Type B pancreatic cell (in vitro differentiated cells): ENCODE data around the gene CREB5. TPM values are rescaled to one million over a fixed set of nuclear protein-coding genes. Genes with fewer than 3 reads are reported as not detected.

Source experiments
- DNase-seq: peaks from one replicate; pipeline ENCODE4 v3.0.0; 2021; ENCODE audit warnings: mixed read lengths; ENCODE audit not compliant: unreplicated experiment; ENCODE audit errors: extremely low spot score
- H3K27ac Mint-ChIP-seq: 2 replicates; pipeline ENCODE4 v1.8.0; 2021; ENCODE audit warnings: mild to moderate bottlenecking, mixed read lengths
- H3K27me3 Mint-ChIP-seq: 2 replicates; pipeline ENCODE4 v1.8.0; 2021; ENCODE audit warnings: mixed read lengths
- H3K36me3 Mint-ChIP-seq: 2 replicates; pipeline ENCODE4 v1.8.0; 2021; ENCODE audit warnings: mixed read lengths
- H3K4me1 Mint-ChIP-seq: one replicate; pipeline ENCODE4 v1.8.0; 2021; ENCODE audit warnings: mixed read lengths; ENCODE audit not compliant: unreplicated experiment
- H3K4me3 Mint-ChIP-seq: 2 replicates; pipeline ENCODE4 v1.8.0; 2021; ENCODE audit warnings: mild to moderate bottlenecking, mixed read lengths
- H3K9me3 Mint-ChIP-seq: 2 replicates; pipeline ENCODE4 v1.8.0; 2021; ENCODE audit warnings: mixed read lengths
- total RNA-seq: library from RNA; stranded (reverse); gene quantifications from 2 replicates; pipeline ENCODE4 v1.2.1, GENCODE V29; 2021; ENCODE audit warnings: low replicate concordance
- TF ChIP-seq, protein P1 (sequence below): fragments of 200-600 bp; sonication (generic); conservative IDR thresholded peaks from 2 replicates; pipeline ENCODE4 v1.5.0; 2021; ENCODE audit warnings: antibody characterized with exemption, mild to moderate bottlenecking

CREB5 gene
- total RNA-seq, 1 donor from 2014 or later = 31.0 TPM

DNA sequence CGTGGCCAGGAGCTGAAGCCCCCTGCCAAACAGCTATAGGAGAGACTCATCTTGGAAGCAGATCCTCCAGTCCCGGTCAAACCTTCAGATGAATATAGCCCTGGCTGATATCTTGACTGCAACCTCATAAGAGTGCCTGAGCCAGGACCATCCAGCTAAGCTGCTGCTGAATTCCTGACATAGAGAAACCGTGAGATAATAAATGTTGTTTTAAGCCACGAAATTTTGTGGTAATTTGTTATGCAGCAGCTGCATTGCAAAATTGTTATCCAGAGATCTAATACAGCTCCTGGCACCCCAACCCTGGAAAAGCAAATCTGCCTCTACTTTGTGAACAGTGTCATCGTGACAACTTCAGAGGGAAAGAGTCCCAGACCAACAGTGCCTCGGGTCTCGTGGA is 119.9 kb downstream of the CREB5 start:
- peaks cover 7% of the 10 kb centered on the region for H3K36me3 Mint-ChIP-seq
- no peaks in the 10 kb centered on the region for H3K9me3 Mint-ChIP-seq

DNA sequence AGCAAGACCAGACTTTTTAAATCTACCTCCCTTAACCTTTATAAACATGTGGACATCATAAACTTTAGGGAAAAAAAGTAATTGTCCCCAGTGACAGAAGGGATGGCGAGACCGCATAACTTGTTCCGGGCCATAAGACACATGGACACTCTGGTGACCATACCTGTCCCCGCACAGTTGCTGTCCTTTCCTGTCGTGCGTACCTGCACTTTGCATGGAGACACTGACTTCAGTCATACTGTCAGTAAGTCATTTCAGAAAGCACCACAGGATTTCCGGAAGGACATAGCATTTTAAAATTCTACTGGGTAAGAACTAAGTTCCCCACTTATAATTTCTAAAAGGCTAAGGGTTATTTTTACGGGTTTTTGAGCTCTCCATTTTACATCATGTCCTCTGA is 120.9 kb downstream of the CREB5 start:
- Mint-ChIP-seq H3K27me3 (peaks cover 23% of the 10 kb centered on the region), H3K4me1 (peaks cover 15% of the 10 kb centered on the region)

More for the DNA sequence above, 119.9 kb downstream of the CREB5 start:
- Mint-ChIP-seq H3K4me1 (peaks cover 15% of the 10 kb centered on the region), H3K27ac (no peak overlapping the region), H3K4me3 (no peak overlapping the region), H3K27me3 (peaks cover 15% of the 10 kb centered on the region)
- DNase-seq = no peak
- TF ChIP-seq, protein P1, sequence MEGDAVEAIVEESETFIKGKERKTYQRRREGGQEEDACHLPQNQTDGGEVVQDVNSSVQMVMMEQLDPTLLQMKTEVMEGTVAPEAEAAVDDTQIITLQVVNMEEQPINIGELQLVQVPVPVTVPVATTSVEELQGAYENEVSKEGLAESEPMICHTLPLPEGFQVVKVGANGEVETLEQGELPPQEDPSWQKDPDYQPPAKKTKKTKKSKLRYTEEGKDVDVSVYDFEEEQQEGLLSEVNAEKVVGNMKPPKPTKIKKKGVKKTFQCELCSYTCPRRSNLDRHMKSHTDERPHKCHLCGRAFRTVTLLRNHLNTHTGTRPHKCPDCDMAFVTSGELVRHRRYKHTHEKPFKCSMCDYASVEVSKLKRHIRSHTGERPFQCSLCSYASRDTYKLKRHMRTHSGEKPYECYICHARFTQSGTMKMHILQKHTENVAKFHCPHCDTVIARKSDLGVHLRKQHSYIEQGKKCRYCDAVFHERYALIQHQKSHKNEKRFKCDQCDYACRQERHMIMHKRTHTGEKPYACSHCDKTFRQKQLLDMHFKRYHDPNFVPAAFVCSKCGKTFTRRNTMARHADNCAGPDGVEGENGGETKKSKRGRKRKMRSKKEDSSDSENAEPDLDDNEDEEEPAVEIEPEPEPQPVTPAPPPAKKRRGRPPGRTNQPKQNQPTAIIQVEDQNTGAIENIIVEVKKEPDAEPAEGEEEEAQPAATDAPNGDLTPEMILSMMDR = no peak

DNA sequence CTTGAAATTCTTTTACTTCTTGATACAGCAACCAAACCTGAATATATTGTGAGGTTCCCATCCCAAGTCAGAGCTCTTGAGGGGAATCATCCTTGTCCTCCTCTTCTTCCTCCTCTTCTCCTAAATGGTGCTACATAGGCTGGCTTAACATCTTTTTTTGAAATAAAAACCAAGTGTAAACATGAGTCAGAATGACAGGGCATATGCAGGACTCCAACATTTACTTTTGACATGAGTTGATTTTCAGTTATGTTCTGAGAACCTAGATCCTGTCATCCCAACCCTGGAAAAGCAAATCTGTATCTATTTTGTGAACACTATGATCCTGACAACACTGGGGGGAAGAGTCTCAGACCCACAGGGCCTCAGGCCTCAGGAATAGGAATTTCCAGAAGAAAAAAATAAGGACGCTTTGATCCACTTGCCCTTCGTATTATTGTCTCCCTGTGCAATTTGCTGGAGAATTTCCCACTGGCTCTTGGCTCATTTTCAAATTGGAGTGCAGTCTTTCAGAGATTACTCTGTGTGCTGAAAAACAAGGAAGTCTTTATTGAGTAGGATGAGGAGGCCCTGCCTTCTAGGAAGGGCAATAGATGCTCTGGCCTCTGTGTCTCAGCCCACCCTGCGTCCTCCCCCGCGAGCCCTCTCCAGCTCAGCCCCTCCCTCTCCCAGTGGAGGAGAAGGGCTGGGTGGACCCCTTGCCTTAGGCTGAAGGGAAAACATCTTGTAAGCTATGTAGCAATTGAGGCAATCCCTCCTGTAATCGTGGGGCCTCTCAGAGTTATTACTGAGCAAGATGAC is 121.6 kb downstream of the CREB5 start:
- H3K27me3 Mint-ChIP-seq = peaks cover 27% of the 10 kb centered on the region
- peaks cover 15% of the 10 kb centered on the region for H3K4me1 Mint-ChIP-seq
- H3K27ac Mint-ChIP-seq = no peak overlapping the region
- H3K4me3 Mint-ChIP-seq = no peak overlapping the region
- no peaks in the 10 kb centered on the region for H3K9me3 Mint-ChIP-seq
- TF ChIP-seq, protein P1 = no peak
- peaks cover 7% of the 10 kb centered on the region for H3K36me3 Mint-ChIP-seq
- DNase-seq = no peak

More for the DNA sequence above, 120.9 kb downstream of the CREB5 start:
- H3K4me3 Mint-ChIP-seq = no peak overlapping the region
- peaks cover 7% of the 10 kb centered on the region for H3K36me3 Mint-ChIP-seq
- H3K27ac Mint-ChIP-seq = no peak overlapping the region
- TF ChIP-seq, protein P1 = no peak
- no peak for DNase-seq
- no peaks in the 10 kb centered on the region for H3K9me3 Mint-ChIP-seq

DNA sequence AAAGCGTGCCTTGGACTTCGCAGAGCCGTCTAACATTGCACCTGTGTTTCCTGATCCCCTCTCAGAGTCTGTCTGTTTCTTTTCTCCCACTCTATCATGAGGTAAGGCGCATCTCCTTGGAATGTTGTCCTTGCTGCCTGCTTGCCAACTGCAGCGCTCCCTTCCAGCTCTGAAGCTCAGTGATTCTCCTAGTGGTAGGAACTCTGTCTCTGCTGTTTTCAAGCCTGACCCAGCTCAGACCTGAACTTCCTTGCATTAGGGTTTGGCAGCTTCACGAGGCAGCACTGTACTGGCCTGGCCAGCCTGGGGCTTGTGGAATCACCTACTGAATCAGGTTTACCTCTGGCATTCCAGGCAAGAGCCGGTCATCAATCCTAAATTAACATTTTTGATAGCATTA is 123.9 kb downstream of the CREB5 start:
- H3K9me3 Mint-ChIP-seq = no peaks in the 10 kb centered on the region

DNA sequence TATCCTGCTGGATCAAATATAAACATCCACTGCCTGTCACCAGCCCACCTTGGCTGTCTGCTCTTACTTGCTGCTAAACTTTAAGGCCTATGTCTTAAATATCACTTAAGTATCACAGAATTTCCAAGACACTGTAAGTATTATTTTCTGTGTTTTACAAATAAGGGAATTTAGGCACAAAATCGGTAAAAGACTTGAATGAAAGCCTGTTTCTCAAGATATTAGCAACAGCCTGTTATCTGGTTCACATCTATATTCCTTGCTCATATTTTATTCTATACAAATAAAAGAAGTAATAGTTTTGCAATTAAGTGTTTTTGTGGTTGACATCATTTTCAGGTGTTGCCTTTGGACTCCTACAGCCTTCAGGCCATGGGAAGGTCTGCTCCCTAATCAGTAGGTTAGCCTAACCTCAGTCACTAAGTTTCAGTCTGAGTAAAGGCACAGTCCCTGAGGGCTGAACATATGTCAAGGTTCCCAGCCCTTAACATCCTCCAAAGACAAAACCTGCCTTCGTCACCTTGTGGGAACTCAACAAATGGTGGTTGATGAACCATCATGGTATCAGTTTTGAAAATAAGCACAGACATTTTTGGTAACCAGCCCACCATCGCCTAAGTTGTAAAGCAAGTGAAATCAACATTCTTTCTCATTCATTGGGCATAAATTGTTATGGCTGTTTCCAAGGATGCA is 127.1 kb downstream of the CREB5 start:
- Mint-ChIP-seq H3K4me3 (no peak overlapping the region), H3K4me1 (peaks cover 16% of the 10 kb centered on the region), H3K27me3 (peaks cover 30% of the 10 kb centered on the region), H3K36me3 (no peaks in the 10 kb centered on the region), H3K9me3 (no peaks in the 10 kb centered on the region), H3K27ac (no peak overlapping the region)
- DNase-seq = no peak
- TF ChIP-seq, protein P1 = no peak

More for the DNA sequence above, 123.9 kb downstream of the CREB5 start:
- Mint-ChIP-seq H3K36me3 (peaks cover 6% of the 10 kb centered on the region), H3K27me3 (peaks cover 30% of the 10 kb centered on the region), H3K4me3 (no peak overlapping the region), H3K27ac (no peak overlapping the region), H3K4me1 (peaks cover 10% of the 10 kb centered on the region)
- DNase-seq = no peak
- TF ChIP-seq, protein P1 = peak; percentile 60
